GM21619 (cell line): ENCODE results near the gene OR2S2.

Experiments used
- ATAC-seq: cut with Tn5 transposase; IDR thresholded peaks from one replicate; pipeline ENCODE4 v1.9.1; 2021; ENCODE audit not compliant: unreplicated experiment

Gene OR2S2

DNA sequence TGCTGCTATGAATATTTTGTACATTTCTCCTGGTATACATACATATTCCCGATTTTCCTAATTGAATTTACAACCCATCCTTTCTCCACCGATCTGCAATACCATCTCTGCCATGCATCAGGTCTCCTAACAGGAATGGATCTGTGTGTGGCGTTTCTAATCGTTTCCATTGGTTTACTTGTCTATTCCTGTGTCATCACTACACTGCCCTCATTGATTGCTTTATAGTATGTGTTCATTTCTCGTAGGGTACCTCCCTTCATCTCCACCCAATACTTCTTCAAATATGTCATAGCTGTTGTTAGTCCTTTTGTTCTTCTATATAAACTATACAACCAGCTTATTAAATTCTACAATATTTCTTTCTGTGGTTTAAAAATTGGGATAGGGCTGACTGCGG, 7.1 kb upstream of the OR2S2 start:
- ATAC-seq, result no peak

- ATAC-seq, result no peak
Measured at GRCh38 chr9:35962126-35962906, 4.4 kb upstream of the OR2S2 start.

GRCh38 chr9:35960039-35960655, 2.2 kb upstream of the OR2S2 start:
- ATAC-seq, result no peak

DNA sequence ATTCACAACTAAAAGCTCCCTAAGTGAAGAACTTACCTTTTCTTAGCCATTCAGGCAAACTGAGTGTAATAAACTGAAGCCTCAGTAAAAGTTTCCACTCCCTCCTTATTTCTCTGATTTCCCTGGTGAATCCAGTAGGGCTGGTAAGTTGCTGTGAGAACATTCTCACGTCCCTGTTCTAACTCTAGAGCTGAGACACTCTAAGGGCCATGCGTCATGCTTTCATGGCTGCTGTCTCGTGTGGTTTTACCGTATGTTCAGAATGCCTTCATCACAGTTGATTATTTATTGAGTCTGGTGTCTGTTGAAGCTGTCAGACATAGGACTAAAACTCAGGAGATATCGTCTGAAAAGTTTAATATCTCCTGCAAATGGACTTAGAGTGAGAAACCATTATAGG, 1.3 kb downstream of the OR2S2 start:
- no peak for ATAC-seq

DNA sequence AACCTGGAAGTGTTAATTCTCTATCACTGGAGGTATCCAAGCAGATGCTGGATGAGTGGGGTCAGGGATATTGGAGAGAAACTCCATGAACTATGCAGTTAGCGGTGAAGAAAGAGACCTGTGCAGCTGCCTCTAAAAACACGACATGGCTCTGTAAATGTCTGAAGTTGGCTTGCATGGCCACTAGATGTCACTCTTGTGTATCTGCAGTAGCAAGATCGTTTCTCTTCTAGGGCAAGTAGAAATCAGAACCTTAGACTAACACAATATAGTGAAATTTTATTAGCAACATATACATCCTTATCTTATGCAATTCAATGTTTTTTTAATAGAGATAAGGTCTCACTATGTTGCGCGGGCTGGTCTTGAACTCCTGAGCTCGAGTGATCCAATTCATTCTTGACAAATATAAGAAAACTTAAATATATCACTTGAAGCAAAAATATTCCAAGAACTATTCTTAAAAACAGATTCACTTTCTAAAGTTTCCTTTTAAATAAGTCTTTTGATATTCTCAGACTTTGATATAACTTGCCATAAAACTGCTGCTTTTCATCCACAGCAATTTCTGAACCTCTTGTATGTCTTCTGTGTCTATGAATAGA, 2.9 kb downstream of the OR2S2 start:
- no peak for ATAC-seq

GRCh38 chr9:35952526-35953191, 5.3 kb downstream of the OR2S2 start:
- ATAC-seq, result no peak

DNA sequence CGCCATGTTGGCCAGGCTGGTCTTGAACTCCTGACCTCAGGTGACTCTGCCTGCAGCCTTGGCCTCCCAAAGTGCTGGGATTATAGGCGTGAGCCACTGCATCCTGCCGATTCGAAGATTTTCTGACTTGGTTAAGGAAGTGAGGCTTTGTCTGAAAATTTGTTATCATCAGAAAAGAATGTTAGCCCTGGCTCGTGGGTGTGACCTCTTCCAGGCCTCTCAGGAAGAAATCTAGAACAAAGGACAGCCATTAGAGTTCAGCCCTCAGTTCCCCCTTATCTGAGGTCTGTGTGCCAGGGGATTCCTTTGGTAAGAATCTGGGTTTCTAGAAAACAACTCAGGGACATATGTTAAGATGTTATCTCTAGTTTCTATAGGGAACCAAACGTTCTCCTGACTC, 6.2 kb downstream of the OR2S2 start:
- no peak for ATAC-seq

DNA sequence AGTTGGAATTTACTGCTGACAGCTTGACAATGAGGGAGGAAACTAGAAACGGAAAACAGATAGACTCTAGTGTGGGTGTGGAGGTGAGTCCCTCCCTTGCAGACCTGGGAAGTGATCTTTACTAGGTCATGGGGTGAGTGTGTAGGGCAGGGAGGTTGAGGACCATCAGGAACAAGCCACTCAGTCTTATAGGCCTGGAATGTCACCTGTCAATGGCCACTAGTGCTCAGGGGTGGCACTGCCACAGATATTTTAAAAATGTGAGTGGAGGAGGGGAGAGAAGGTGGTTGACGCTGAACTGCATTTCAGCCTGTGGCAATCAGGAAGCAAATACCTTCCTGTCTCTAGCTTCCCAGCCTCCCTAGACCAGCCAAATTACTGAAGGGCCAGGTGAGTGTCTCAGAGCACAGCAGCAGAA, 9.0 kb downstream of the OR2S2 start:
- ATAC-seq, result no peak

DNA sequence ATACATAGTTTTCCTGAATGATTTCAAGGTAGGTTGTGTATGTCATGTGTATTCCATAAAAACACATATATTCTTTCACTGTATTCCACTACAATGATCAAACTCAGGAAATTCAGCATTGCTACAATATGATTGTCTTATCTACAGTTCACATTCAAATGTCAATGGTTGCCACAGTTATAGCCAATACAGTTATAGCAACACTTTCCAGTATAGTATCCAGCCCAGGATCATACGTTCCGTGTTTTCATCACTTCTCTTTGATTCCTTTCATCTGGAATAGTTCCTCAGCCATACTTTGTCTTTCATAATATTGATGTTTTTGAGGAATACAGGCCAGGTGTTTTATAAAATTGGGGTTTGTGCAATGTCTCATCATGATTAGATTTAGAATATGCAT, 9.5 kb downstream of the OR2S2 start:
- ATAC-seq, result no peak

GRCh38 chr9:35945341-35946018, 12.5 kb downstream of the OR2S2 start:
- ATAC-seq, result no peak

DNA sequence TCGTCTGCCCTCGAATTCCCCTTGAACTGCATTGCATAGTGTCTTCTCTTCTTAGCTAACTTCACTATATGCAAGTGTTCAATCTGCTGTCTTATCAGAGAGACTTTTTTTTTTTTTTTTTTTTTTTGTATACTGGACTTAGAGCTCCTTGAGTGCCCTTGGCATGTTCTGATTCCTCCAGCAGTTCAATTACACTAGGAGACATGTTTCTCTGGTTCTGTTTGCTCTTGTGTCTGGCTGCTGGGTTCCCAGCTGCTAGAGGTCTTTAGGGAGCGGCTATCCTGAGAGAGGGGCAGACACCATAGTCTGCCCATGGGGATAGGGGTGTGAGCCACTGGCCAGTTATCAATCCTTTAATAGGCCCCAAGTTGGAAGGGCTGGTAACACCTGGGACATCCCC, 13.1 kb downstream of the OR2S2 start:
- ATAC-seq, result no peak

GRCh38 chr9:35944173-35944572, 13.8 kb downstream of the OR2S2 start:
- ATAC-seq, result no peak

DNA sequence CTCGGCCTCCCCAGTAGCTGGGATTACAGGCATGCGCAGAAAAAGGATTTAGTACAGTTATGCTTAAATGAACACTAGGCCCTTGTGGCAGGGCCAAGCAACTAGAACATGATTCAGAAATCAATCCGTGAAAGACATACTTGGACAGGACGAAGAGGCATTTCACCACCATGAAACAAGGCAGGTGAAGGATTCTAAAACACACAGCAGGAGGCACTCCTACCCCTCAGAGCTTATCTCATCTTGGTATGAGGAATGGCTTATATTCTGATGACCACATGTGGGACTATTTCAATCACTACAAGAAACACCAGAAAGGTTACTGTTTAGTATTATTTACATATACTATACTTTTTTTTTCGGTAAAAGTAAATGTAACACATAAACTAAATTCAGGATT, 15.7 kb downstream of the OR2S2 start:
- ATAC-seq, result no peak

GRCh38 chr9:35940458-35941407, 17.2 kb downstream of the OR2S2 start:
- ATAC-seq, result no peak

- no peak for ATAC-seq
Measured at GRCh38 chr9:35939679-35940250, 18.2 kb downstream of the OR2S2 start.

- ATAC-seq, result no peak
Measured at GRCh38 chr9:35938474-35939356, 19.2 kb downstream of the OR2S2 start.

DNA sequence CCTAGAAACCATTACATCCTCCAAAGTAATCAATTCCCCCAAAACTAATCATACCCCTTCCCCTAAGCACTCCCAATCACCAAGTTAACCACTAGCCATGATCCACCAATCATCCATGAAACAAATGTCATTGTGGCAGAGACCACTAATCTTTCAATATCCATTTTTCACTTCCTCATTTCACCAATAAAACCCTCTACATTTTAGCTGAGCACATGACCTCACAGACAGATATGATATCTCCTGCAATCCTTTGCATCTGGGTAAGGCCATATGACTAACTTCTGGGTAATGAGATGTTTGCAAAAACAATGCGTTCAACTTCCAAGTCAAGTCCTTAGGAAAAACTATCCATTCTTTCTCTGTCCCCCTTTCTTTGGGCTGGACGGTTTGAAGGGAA, 20.7 kb downstream of the OR2S2 start:
- no peak for ATAC-seq

- no peak for ATAC-seq
Measured at GRCh38 chr9:35935755-35936509, 22.0 kb downstream of the OR2S2 start.
